ENCODE measurements around the gene RNF207.

DNA sequence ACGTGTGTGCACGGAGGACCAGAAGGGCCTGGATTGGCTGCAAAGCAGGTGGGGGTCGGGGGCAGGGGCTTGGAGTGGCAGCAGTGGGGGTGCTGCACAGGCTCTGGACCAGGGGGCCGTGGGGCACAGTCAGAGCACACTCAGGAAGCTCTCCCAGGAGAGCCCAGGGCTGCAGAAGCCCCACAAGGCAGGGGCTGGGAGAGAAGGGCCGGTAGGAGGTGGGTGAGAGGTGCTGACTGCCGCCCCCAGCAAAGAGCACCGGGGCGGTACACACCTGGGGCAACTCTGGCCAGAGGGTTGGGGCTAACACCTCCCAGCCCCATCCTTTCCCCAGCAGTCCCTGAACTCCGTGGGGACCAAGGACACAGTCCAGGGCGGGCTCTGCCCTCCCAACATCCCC, 39.7 kb upstream of the RNF207 start:
- TF ChIP-seq, protein P1, sequence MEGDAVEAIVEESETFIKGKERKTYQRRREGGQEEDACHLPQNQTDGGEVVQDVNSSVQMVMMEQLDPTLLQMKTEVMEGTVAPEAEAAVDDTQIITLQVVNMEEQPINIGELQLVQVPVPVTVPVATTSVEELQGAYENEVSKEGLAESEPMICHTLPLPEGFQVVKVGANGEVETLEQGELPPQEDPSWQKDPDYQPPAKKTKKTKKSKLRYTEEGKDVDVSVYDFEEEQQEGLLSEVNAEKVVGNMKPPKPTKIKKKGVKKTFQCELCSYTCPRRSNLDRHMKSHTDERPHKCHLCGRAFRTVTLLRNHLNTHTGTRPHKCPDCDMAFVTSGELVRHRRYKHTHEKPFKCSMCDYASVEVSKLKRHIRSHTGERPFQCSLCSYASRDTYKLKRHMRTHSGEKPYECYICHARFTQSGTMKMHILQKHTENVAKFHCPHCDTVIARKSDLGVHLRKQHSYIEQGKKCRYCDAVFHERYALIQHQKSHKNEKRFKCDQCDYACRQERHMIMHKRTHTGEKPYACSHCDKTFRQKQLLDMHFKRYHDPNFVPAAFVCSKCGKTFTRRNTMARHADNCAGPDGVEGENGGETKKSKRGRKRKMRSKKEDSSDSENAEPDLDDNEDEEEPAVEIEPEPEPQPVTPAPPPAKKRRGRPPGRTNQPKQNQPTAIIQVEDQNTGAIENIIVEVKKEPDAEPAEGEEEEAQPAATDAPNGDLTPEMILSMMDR (IDR thresholded peaks at IDR 0.05; ENCODE audit: low read depth, low read length, missing input control), result no peak
- TF ChIP-seq SP1 (IDR thresholded peaks at IDR 0.05) (no peak), TAF1 (conservative IDR thresholded peaks at IDR 0.05) (no peak), RAD21 (IDR thresholded peaks at IDR 0.05) (no peak)
- TF ChIP-seq, protein P2, sequence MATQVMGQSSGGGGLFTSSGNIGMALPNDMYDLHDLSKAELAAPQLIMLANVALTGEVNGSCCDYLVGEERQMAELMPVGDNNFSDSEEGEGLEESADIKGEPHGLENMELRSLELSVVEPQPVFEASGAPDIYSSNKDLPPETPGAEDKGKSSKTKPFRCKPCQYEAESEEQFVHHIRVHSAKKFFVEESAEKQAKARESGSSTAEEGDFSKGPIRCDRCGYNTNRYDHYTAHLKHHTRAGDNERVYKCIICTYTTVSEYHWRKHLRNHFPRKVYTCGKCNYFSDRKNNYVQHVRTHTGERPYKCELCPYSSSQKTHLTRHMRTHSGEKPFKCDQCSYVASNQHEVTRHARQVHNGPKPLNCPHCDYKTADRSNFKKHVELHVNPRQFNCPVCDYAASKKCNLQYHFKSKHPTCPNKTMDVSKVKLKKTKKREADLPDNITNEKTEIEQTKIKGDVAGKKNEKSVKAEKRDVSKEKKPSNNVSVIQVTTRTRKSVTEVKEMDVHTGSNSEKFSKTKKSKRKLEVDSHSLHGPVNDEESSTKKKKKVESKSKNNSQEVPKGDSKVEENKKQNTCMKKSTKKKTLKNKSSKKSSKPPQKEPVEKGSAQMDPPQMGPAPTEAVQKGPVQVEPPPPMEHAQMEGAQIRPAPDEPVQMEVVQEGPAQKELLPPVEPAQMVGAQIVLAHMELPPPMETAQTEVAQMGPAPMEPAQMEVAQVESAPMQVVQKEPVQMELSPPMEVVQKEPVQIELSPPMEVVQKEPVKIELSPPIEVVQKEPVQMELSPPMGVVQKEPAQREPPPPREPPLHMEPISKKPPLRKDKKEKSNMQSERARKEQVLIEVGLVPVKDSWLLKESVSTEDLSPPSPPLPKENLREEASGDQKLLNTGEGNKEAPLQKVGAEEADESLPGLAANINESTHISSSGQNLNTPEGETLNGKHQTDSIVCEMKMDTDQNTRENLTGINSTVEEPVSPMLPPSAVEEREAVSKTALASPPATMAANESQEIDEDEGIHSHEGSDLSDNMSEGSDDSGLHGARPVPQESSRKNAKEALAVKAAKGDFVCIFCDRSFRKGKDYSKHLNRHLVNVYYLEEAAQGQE (IDR thresholded peaks at IDR 0.05), result no peak
- TF ChIP-seq, protein P3, sequence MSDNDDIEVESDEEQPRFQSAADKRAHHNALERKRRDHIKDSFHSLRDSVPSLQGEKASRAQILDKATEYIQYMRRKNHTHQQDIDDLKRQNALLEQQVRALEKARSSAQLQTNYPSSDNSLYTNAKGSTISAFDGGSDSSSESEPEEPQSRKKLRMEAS (IDR thresholded peaks at IDR 0.05), result no peak
